ENCODE measurements around the gene MRPL28. TPM values are rescaled to one million over a fixed set of nuclear protein-coding genes. Genes with fewer than 3 reads are reported as not detected.
A peak's percentile ranks its signal among the peaks of the same experiment; 100 is the strongest.

MRPL28 gene
- total and polyA plus RNA-seq, 11 donors, result 66.3 to 157 (median 85.5) TPM

GRCh38 chr16:340370-341091 lies 29.8 kb downstream of the MRPL28 start:
- TF ChIP-seq, protein P1, sequence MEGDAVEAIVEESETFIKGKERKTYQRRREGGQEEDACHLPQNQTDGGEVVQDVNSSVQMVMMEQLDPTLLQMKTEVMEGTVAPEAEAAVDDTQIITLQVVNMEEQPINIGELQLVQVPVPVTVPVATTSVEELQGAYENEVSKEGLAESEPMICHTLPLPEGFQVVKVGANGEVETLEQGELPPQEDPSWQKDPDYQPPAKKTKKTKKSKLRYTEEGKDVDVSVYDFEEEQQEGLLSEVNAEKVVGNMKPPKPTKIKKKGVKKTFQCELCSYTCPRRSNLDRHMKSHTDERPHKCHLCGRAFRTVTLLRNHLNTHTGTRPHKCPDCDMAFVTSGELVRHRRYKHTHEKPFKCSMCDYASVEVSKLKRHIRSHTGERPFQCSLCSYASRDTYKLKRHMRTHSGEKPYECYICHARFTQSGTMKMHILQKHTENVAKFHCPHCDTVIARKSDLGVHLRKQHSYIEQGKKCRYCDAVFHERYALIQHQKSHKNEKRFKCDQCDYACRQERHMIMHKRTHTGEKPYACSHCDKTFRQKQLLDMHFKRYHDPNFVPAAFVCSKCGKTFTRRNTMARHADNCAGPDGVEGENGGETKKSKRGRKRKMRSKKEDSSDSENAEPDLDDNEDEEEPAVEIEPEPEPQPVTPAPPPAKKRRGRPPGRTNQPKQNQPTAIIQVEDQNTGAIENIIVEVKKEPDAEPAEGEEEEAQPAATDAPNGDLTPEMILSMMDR (IDR thresholded peaks at IDR 0.05), result no peak
- TF ChIP-seq POLR2A (IDR thresholded peaks at IDR 0.05), result no peak
- WGBS, 4 donors, result 90 to 93% (median 92%) methylated on average over 17 to 23 of the region's 23 CpGs
- intact Hi-C loops (cut with DNase I), result loop anchor here in 1 of 10 donors (10.0 kb wide), 1 partner anchor 96 kb away; no protein-coding TSS in a partner anchor
- H3K27ac ChIP-seq, result peak overlapping the region in 1 of 12 donors; percentile 3
- ATAC-seq (no peak), DNase-seq (peak in 1 of 5 donors; percentile 41)
- H3K4me1 ChIP-seq, result peaks cover 0 to 43% (median 2%) of the 10 kb centered on the region in 12 donors
- H3K4me3 ChIP-seq, result no peak overlapping the region
- no peaks in the 10 kb centered on the region for H3K9me3 ChIP-seq
- H3K27me3 ChIP-seq, result no peaks in the 10 kb centered on the region
- H3K36me3 ChIP-seq, result peaks cover 0 to 30% (median 12%) of the 10 kb centered on the region in 9 donors

- WGBS, 4 donors, result 74 to 84% (median 75%) methylated on average over 5 of the region's 5 CpGs
- no peaks in the 10 kb centered on the region for H3K9me3 ChIP-seq
- H3K4me1 ChIP-seq, result peaks cover 0 to 44% (median 2%) of the 10 kb centered on the region in 12 donors
- ATAC-seq (no peak), DNase-seq (peak in 1 of 5 donors; percentile 38)
- no peaks in the 10 kb centered on the region for H3K27me3 ChIP-seq
- TF ChIP-seq, protein P1 (IDR thresholded peaks at IDR 0.05), result no peak
- no peak for TF ChIP-seq POLR2A (IDR thresholded peaks at IDR 0.05)
- H3K36me3 ChIP-seq, result peaks cover 0 to 22% (median 4%) of the 10 kb centered on the region in 9 donors
- H3K27ac ChIP-seq, result peak overlapping the region in 1 of 12 donors; percentile 3
- H3K4me3 ChIP-seq, result no peak overlapping the region
- intact Hi-C loops (cut with DNase I), result loop anchor here in 1 of 10 donors (10.0 kb wide), 1 partner anchor 95 kb away; no protein-coding TSS in a partner anchor
Observed at GRCh38 chr16:339680-340079, 30.7 kb downstream of the MRPL28 start.

GRCh38 chr16:337975-338575 lies 32.3 kb downstream of the MRPL28 start:
- 85 to 91% (median 88%) methylated on average over 17 to 21 of the region's 21 CpGs for whole genome bisulfite sequencing, 4 donors
- DNase-seq (peak in 1 of 5 donors; percentile 53), ATAC-seq (peak in 2 of 4 donors; percentile 26 to 33)
- intact Hi-C loops (cut with DNase I), result no loop called here
- Histone ChIP-seq H3K27me3 (no peaks in the 10 kb centered on the region), H3K4me1 (peaks cover 0 to 44% (median 2%) of the 10 kb centered on the region in 12 donors), H3K27ac (no peak overlapping the region), H3K4me3 (no peak overlapping the region), H3K36me3 (peaks cover 0 to 8% (median 0%) of the 10 kb centered on the region in 9 donors), H3K9me3 (no peaks in the 10 kb centered on the region)
- no peak for TF ChIP-seq POLR2A (IDR thresholded peaks at IDR 0.05)
- TF ChIP-seq, protein P1 (IDR thresholded peaks at IDR 0.05), result no peak

DNA sequence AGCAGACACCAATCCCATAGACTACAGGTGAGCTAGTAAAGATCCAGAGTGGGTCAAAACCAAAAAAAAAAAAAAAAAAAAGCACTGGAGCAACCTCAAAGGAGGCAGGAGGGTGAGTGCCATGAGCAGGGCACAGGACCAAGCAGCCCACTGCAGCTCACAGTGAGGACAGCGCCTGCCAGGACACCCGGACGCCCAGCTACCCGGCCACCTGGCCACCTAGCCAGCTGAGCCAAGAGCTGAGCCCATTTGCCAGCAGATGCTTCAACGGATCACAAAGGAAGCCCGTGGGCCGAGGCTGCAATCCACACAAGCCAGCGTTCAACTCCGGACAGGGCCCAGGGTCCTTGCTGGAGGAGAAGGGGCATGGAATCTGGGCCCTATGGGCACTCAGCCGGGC lies 32.9 kb downstream of the MRPL28 start:
- TF ChIP-seq, protein P1 (IDR thresholded peaks at IDR 0.05), result no peak
- TF ChIP-seq POLR2A (IDR thresholded peaks at IDR 0.05), result no peak
- peaks cover 0 to 44% (median 2%) of the 10 kb centered on the region in 12 donors for H3K4me1 ChIP-seq
- intact Hi-C loops (cut with DNase I), result no loop called here
- no peak overlapping the region for H3K4me3 ChIP-seq
- H3K9me3 ChIP-seq, result no peaks in the 10 kb centered on the region
- no peaks in the 10 kb centered on the region for H3K27me3 ChIP-seq
- H3K27ac ChIP-seq, result no peak overlapping the region
- 81 to 88% (median 83%) methylated on average over 6 to 10 of the region's 10 CpGs for WGBS, 4 donors
- ATAC-seq (peak in 1 of 4 donors; percentile 13), DNase-seq (no peak)
- H3K36me3 ChIP-seq, result peaks cover 0 to 2% (median 0%) of the 10 kb centered on the region in 9 donors

Measured in heart left ventricle (tissue), 16 donors.